HL-60/S4 treated with retinoic acid at 250 ng/mL for 4 days and 3 days (cell line): ENCODE measurements around the gene NUP62.

ENCODE experiments used
- in situ Hi-C: fragments of 300-500 bp; cut with MboI; formaldehyde crosslinking; loops from 2 replicates; pipeline ENCODE4 v1.7.0; 2022; ENCODE audit warnings: low sequenced_read_pairs

Gene NUP62

DNA sequence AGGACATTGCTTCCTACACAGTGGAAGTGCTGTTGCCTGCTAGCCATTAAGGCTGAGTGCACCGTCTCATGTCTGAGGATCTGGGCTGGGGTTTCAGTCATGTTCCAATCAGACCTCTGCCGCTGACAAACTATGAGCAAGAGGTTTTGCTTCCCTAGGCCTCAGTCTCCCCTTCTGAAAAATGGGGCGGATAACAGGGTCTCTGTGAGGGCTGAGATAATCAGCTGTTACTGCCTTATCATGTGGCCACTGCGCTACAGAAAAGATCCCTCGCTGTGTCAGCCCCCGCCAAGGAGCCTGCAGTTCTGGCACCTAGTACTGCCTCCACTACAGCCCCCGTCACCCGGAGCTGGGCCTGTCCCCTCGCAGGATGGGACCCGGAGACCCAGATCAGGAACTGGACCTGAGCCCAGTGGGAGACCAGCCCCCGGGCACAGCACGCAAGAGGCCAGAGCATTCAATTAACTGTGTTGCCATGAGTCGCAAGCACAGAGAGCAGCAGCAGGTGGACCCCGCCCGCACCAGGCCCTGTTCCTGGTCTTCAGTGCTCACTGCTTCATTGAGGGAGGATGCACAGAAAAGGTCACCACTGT, 58.9 kb downstream of the NUP62 start:
- in situ Hi-C loops, result no loop called here

DNA sequence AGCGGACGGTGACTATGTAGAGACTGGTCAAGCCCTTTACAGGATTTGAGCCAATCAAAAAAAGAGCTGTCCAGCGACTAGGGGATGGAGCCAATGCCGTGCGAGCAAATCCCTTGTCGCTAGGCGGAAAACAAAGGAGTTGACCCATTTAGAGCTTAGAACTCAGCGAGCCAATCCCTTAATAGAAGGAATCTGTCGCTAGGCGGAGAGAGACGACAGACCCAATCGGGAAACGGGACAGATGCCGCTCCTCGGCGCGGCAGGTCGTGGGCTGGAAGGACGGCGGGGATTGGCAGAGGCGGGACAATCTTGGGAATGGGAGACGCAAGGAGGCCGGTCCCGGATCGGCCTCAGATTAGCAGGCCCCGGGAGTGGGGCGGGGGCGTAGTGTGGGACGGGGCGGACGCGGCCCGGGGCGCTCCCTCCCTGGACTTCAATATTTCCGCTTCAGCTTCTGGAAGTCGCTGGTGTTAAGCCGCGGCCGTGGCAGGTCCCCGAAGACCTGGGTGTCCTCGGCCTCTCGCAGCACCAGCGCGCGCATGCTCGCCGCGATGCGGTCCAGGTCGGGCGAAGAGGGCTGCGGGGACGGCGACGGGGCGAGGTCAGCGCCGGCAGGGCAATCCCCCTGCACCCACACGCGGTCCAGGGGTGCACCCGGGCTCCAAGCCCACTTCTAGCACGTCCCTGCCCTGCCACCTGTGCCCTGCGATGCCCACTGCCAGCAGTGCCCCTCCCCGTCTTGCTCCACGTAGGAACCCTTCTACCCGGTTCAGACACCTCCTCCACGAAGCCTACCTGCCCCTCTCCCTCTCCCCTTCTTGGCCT, 59.6 kb downstream of the NUP62 start:
- in situ Hi-C loops, result no loop called here

DNA sequence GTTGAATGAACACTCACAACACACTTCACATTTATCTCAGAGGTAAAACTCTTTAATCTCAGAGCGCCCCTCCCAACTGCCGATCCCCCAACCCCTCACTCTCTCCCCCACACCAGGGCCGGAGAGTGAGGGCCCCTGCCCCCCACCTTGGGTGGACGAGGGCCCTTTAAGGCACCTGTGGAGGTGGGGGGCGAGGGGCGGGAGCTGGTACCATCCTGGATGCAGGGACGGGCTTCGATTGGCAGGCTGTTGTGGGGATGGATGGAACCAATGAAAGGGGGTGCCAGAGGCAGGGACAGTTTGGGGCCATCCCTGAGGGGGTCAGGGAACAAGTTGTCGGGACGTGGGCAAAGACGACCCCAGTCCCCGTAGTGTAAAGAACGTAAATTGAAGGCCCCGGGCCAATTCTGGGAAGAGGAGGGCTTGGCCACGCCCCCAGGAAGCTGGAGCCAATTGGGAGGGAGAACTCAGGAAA, 60.3 kb downstream of the NUP62 start:
- in situ Hi-C loops, result no loop called here

DNA sequence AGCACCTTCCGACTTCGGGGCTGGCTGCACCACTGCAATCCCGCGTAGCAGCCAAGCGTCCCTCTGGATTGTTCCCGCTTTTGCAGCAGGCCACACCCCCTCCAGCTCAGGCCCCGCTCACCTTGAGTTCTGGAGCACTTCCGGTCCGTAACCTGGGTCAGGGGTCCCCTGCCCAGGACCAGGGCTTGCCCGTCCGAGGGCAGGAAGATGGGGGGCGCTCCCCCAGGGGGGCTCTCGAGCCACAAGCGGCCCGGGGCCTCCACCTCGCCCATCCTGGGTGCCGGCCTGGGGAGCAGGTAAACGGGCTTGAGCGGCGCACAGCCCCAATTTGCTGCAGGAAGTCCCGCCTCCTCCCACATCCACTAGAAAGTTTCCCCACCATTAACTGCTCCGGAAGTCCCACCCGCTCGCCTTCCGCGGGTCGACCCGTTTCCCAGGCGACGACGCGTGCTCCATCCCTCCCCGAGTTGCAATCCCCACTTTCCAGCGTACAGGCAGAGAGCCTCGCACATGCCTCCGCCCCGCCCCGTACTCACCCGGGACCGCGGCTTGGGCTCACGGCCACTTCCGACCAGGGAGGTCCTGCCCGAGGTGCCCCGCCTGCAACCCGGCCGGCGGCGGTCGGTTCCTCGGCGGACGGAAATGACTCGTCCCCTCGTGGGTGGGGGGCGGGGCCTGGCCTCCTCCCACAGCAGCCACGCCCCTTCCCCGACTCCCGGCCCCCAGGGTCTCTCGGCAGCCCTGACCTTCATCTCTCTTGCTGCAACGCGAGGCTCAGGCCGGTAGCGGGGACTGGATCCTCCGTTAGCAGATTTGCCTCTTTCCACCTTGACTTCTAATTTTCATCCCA, 62.1 kb downstream of the NUP62 start, which contains the start of gene PNKP:
Gene PNKP (minus strand): TSS at position 644 of the 850 bp plus-strand sequence. CDS start 372 bp downstream, at position 272.
- in situ Hi-C loops, result no loop called here

DNA sequence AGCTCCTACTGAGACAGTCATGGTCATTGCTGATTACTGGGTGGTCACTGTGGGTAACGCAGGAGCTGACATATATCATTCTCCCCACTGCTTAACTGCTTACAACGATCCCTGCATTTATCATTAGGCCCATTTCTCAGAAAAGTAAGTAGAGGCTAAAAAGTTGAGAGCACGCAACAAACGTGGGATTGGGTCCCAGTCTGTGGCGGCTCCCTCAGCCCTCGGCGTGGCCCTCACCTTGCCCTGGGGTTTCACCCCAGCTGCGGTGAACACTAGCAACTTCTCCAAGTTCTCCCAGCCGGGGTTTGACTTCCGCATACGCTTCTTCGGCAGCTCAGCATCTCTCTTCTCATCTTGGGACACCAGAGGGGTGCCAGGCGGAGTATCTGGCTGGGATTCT, 64.4 kb downstream of the NUP62 start:
- in situ Hi-C loops, result no loop called here

DNA sequence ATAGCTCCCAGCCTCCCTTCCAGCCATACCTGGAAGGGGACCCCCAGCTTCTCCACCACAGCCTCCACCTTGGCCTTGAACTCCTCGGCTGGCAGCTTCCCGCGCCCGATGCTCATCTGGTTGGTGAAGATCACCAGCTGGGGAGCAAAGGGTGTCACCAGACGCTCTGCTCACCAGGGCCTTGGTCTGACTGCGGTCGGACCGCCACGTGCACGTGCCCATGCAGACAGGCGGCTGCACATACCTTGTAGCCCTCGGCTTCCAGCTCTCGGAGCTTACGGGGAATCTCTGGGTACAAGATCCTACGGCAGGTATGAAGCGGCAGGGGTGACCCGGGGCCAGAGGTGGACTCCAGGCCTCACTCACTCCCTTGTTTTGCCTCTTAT, 65.4 kb downstream of the NUP62 start:
- in situ Hi-C loops, result no loop called here

DNA sequence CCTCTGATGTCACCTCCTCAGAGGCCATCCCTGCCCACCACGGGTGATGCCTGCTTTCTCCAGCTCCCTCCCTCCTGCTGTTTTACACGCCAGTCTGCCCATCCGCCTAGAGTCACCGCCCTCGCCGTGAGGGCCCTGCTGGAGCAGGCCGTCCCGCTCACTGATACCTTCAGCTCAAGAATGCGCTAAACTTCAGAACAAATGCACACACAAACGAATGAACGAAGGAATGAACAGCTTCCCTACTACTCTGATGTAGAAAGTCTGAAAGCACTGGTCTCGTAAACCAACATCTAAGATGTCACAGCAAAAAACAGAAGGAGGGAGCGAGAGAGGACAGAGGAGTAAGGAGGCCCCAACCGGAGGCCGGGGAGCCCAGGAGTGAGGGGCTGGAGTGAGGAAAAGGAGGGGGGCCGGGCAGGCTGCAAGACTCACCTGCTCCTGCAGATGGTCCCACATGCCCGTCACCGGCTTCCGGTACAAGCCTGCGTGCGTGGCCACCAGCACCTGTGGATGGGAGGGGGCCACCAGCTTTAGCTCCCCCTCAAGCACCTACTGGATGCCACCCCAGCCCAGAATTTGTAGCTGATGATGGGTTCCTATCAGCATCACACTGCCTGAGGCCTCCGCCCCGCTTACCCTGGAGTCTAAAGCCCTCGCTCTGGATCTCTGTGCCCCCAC, 65.9 kb downstream of the NUP62 start:
- in situ Hi-C loops, result no loop called here

DNA sequence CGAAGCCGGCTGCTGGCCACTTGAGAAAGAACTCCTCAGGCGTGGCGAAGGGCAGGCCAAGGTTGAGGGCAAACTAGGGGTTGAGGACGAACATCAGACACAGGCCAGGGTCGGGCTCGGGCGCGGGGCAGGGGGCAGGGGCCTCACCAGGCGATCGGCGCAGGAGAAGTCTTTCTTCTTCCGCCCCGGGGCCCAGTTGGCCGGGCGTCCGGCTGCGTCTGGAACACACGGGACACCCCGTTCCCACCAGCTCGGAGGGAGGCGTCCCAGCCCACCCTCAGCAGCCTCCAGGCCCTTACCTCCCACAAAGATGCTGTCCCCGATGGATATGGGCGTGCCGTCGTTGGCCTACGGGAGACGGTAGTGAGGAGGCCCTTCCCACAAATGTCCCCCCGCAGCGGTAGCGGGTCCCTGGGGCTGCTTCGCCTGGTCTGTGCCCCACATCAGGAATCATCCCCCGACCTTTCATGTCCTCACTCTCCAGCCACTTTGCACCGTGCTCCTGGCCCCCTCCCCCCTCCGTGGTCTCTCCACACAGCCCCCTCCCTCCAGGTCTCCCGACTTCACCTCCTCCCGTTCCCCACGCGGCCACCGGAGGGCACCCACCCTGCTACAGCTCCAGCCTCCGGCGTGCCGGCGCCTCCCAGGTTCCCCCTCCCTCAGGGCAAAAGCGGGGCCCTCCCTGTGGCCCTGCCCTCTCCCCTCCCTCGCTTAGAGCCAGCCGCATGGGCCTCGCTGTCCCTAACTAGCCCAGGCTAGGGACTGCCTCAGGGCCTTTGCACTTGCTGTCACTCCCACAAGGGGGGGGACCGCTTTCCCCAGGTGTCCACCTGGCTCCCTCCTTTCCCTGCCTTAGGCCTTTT, 66.7 kb downstream of the NUP62 start:
- in situ Hi-C loops, result no loop called here

DNA sequence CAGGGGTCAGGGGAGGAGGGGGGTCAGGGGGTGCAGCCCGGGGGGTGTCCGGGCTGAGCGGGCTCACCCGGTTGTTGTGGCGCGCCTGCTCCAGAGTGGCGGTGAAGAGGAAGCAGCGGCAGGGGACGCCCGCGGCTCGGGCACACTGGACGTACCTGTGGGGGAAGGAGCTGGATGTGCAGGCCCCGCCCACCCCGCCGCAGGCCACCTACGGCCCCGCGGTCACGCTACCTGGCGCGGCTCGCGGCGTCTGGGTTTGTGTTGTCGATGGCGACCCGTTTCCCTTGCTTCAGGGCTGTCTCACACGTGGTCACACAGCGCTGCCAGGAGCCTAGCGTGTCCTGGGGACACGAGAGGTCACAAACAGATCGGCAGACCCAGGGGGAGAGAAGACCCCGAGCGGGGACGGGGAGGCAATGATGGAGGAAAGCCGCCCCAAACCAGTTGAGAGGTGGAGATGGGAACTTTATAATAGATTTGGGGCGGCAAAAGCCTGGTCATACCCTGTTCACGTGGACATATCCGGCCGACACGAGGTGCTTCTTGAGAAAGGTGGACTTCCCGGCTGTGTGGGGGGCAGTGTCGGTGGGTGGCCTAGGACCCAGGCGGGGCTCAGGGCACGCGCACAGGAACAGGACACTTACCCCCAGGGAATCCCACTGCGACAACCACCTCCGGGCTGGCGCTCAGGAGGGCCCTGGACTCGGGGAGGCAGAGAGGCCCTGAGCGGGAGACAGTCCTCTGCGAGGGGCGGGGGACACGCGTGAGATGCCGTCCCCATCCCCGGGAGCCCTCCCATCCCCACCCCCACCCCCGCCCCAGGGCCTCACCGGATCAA, 67.5 kb downstream of the NUP62 start:
- in situ Hi-C loops, result no loop called here

DNA sequence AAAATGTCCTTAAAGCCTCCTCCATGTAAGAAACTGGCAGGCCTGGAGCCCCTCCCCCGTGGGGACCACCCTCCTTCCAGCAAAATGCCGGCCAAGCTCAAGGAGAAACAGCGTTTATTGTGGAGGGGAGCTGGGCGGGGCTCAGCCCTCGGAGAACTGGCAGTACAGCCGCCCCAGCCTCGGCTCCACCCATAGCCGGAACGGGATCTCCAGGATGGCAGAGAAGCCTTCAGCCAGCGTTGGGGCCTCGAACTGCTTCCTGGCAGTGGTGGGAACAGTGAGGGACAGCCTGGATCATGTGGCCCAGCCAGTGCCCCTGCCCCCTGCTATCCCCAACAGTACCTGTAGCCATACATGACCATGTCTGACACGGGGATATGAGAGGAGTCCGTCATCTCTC, 68.2 kb downstream of the NUP62 start:
- in situ Hi-C loops, result no loop called here

DNA sequence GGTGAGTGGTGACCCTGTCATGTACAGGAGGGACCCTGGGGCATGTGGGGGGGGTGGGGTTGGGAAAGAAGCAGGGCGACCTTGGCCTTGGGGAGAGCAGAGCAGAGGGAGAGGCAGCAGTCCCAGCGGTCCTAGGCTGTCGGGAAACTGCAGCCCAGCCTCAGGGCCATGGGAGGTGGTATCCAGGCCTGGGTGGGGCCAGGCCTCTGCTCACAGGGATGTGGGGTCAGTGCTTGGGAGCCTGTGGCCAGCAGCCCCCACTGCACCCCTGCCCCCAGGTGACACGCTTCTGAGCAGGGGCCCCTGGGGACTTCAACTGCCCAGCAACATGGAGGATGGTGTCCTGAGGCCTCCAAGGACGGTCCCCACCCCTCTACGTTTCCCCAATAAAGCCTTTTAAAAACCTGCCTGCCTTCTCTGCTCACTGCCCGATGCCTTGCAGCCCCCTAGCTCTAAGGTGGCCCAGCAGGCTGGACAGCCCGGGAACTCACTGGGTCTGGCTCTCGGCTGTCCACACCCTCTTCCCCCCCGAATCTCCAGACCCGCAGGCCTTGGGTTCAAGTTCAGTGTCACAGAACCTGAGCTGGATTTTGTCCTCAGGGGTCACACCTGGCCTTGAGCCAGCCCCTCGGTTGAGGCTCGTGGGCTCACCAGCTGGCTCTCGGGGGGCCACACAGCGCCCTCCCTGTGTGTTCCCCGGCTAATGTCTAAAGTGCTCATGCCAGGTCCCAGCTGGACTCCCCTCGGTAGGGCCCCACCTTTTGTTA, 68.8 kb downstream of the NUP62 start:
- in situ Hi-C loops, result no loop called here

DNA sequence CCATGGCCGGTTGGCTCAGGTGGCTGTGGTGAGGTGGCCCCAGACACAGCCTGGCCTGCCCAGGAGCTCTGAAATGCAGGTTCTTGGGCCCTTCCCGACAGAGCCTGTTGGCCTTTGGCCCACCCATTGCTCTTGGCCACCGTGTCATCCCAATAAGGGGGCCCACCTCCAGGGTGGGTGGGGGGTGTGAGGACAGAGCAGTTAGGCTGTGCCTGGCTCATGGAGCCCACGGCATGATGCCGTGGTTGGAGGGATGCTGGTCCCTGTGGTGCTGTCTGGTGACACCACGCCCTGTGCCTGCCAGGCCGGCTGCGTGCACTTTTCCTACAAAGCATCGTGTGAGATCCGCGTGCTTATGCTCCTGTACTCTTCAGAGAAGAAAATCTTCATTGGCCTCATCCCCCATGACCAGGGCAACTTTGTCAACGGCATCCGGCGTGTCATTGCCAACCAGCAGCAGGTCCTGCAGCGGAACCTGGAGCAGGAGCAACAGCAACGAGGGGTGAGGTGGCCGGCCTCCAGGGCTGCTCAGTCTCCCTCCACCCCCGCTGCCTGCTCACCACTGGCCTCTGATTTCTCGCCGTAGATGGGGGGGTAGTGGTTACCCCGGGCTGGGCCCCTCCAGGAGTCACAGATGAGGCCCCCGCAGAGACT, 69.5 kb downstream of the NUP62 start:
- in situ Hi-C loops, result no loop called here

DNA sequence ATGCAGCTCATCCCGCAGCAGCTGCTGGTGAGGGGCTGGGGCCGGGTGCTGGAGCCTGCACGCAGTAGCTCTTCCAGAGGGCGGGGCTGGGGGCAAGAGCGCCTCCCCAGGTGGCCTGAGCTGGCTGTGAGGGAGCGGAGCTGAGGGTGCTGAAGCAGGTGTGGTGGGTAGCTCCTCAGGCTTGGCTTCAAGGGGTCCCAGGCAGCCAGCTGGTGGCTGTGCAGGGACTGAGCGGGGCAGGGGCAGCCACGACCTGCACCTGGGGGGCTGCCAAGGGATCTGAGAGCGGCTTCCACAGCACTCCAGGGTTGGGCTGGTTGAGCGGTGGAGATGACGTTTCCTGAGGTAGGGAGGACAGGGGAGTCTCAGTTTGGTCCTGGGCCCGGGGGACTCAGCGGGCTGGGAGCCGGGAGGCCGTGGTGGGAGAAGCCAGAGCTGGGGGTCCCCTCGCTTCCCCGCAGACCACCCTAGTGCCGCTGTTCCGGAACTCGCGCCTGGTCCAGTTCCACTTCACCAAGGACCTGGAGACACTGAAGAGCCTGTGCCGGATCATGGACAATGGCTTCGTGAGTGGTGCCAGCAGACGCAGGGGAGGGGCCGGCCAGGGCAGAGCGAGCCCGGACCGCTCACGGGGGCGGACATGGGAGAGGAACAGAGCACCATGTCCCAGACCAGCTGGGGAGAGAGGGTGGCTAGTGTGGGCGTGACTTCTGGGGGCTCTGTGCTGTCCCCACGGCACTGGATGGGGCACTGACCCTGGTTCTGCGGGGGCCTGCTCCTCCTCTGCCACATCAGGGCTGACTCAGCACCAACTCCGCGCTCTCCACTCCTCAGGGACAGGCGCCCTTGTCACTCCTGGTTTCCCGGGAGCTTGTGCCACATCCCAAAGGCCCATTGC, 71.0 kb downstream of the NUP62 start:
- in situ Hi-C loops, result no loop called here

DNA sequence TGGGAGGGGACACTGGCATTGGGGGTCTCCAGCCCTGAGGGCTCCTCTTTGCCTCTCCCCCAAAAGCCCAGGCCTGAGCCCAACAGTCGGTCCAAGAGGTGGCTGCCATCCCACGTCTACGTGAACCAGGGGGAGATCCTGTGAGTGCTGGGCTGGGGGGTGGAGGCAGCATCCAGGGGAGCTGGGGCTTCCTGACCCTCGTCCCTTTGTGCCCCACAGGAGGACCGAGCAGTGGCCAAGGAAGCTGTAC, 71.5 kb downstream of the NUP62 start:
- in situ Hi-C loops, result no loop called here

DNA sequence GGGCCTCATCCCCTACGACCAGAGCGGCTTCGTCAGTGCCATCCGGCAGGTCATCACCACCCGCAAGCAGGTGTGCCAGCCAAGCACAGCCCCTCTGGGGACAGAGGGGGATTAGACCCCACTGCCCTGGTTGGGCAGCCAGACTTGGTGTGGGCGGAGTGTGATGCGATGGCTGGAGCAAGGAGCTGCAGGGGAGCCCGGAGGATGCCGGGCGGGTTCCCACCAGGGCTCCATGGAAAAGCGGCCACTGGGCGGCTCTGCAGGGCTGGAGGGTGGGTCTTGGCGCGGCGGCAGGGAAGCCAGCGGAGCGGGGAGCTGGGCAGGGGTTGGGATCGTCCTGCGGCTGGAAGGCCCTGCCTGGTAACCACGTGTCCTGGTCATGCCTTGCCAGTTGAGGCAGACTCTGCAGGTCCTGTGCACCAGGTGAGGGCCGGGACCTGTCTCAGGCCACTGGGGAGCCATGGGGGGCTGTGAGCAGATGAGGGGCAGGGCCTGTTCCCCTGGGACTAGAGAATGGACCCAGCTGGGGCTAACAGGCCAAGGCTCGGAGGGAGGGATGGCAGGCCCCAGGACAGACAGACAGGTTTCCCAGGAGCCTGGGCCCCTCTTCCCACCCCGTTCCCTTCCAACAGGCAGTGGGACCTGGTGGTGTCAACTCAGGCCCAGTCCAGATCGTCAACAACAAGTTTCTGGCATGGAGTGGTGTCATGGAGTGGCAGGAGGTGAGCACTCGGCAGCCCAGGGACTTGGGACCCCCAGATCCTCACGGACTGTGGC, 72.1 kb downstream of the NUP62 start:
- in situ Hi-C loops, result no loop called here
